HCT116 (cell line): Measurements from ENCODE around the gene HIRA.

ENCODE experiments used
- CEBPB ChIP-seq: IDR thresholded peaks from 2 replicates; pipeline ENCODE4 v1.6.1; 2012; ENCODE audit warnings: low read depth
- CTCF ChIP-seq, 3 experiments: fragments of 200-600 bp in 1 of 3; sonication (generic) in 1 of 3; IDR thresholded peaks in 2 of 3; conservative IDR thresholded peaks in 1 of 3; 2 replicates each; pipeline ENCODE4 v1.5.1; 2012 to 2017; ENCODE audit warnings: low read depth in 2 of 3, low read length in 2 of 3, antibody characterized with exemption in 1 of 3, borderline replicate concordance in 1 of 3, control low read depth in 1 of 3, mild to moderate bottlenecking in 1 of 3, mixed read lengths in 1 of 3, mixed run types in 1 of 3, moderate library complexity in 1 of 3; ENCODE audit not compliant: insufficient read depth in 1 of 3
- EGR1 ChIP-seq: IDR thresholded peaks from 2 replicates; pipeline ENCODE4 v1.6.1; 2012; ENCODE audit warnings: low read depth
- EZH2 ChIP-seq: fragments of 200-600 bp; sonication (generic); IDR thresholded peaks from 2 replicates; pipeline ENCODE4 v1.6.1; 2017; ENCODE audit warnings: antibody characterized with exemption, mixed run types
- EZH2phosphoT487 ChIP-seq: fragments of 200-600 bp; IDR thresholded peaks from 2 replicates; pipeline ENCODE4 v1.6.1; 2018; ENCODE audit warnings: antibody characterized with exemption, borderline replicate concordance
- FOSL1 ChIP-seq: IDR thresholded peaks from 2 replicates; pipeline ENCODE4 v1.6.1; 2012; ENCODE audit warnings: low read depth
- POLR2A ChIP-seq: IDR thresholded peaks from 2 replicates; pipeline ENCODE4 v1.7.0; 2011; ENCODE audit warnings: borderline replicate concordance; ENCODE audit not compliant: insufficient read depth, insufficient read length; ENCODE audit errors: extremely low read depth
- POLR2AphosphoS5 ChIP-seq: IDR thresholded peaks from 2 replicates; pipeline ENCODE4 v1.6.1; 2011; ENCODE audit warnings: mild to moderate bottlenecking, low read depth, low read length, moderate library complexity
- RAD21 ChIP-seq: IDR thresholded peaks from 2 replicates; pipeline ENCODE4 v1.6.1; 2012; ENCODE audit warnings: low read depth, mild to moderate bottlenecking
- TCF7L2 ChIP-seq: IDR thresholded peaks from 2 replicates; pipeline ENCODE4 v1.7.0; 2011; ENCODE audit warnings: borderline replicate concordance, inconsistent platforms; ENCODE audit not compliant: insufficient read depth, insufficient read length; ENCODE audit errors: extremely low read depth
- YY1 ChIP-seq: IDR thresholded peaks from 2 replicates; pipeline ENCODE4 v1.6.1; 2011; ENCODE audit warnings: low read length, low read depth, moderate library complexity, mild to moderate bottlenecking; ENCODE audit not compliant: insufficient replicate concordance; ENCODE audit errors: extremely low read depth

GRCh38 chr22:19346677-19347265 is 84.8 kb downstream of the HIRA start:
- no peak for TF ChIP-seq EZH2phosphoT487
- no peak for TF ChIP-seq CTCF (IDR thresholded peaks at IDR 0.05 in 2 of 3, conservative IDR thresholded peaks at IDR 0.05 in 1 of 3; ENCODE audit: borderline replicate concordance in 1 of 3, insufficient read depth in 1 of 3, low read depth in 2 of 3, low read length in 2 of 3)
- TF ChIP-seq POLR2A = no peak
- TF ChIP-seq RAD21 = no peak
- TF ChIP-seq EGR1 = no peak
- TF ChIP-seq POLR2AphosphoS5 = no peak
- no peak for TF ChIP-seq YY1
- TF ChIP-seq EZH2 = no peak
- TF ChIP-seq TCF7L2 = no peak
- no peak for TF ChIP-seq CEBPB
- no peak for TF ChIP-seq FOSL1
